ENCODE measurements around the gene MARK1. TPM values are rescaled to one million over a fixed set of nuclear protein-coding genes. Genes with fewer than 3 reads are reported as not detected.

MARK1 gene
- total RNA-seq, 3 donors from 2014 or later = 6.6 to 13.8 (median 9.8) TPM

GRCh38 chr1:220563564-220563963 lies 35.6 kb downstream of the MARK1 start:
- DNase-seq (ENCODE audit: low spot score in 2 of 2) = no peak

GRCh38 chr1:220564216-220564615 lies 36.3 kb downstream of the MARK1 start:
- H3K36me3 ChIP-seq = no peaks in the 10 kb centered on the region
- no peak for DNase-seq (ENCODE audit: low spot score in 2 of 2)
- H3K4me1 ChIP-seq = no peaks in the 10 kb centered on the region
- intact Hi-C loops (cut with DNase I; ENCODE audit: low total_unique reads) = no loop called here
- H3K27ac ChIP-seq = no peak overlapping the region
- no peak overlapping the region for H3K4me3 ChIP-seq
- no peaks in the 10 kb centered on the region for H3K27me3 ChIP-seq
- no peaks in the 10 kb centered on the region for H3K9me3 ChIP-seq
- TF ChIP-seq CTCF (IDR thresholded peaks at IDR 0.05) (no peak), POLR2AphosphoS5 (IDR thresholded peaks at IDR 0.05) (no peak), POLR2A (IDR thresholded peaks at IDR 0.05) (no peak)

More at GRCh38 chr1:220563564-220563963, 35.6 kb downstream of the MARK1 start:
- no peaks in the 10 kb centered on the region for H3K9me3 ChIP-seq
- intact Hi-C loops (cut with DNase I; ENCODE audit: low total_unique reads) = no loop called here
- no peaks in the 10 kb centered on the region for H3K27me3 ChIP-seq
- H3K27ac ChIP-seq = no peak overlapping the region
- no peaks in the 10 kb centered on the region for H3K36me3 ChIP-seq
- TF ChIP-seq POLR2A (IDR thresholded peaks at IDR 0.05) = no peak
- H3K4me1 ChIP-seq = no peaks in the 10 kb centered on the region
- H3K4me3 ChIP-seq = no peak overlapping the region

GRCh38 chr1:220565670-220566069 lies 37.7 kb downstream of the MARK1 start:
- no peaks in the 10 kb centered on the region for H3K36me3 ChIP-seq
- no peaks in the 10 kb centered on the region for H3K27me3 ChIP-seq
- DNase-seq (ENCODE audit: low spot score in 2 of 2) = no peak
- intact Hi-C loops (cut with DNase I; ENCODE audit: low total_unique reads) = no loop called here
- no peak overlapping the region for H3K4me3 ChIP-seq
- H3K4me1 ChIP-seq = no peaks in the 10 kb centered on the region
- no peak overlapping the region for H3K27ac ChIP-seq
- no peaks in the 10 kb centered on the region for H3K9me3 ChIP-seq
- no peak for TF ChIP-seq POLR2A (IDR thresholded peaks at IDR 0.05)
- TF ChIP-seq CTCF (IDR thresholded peaks at IDR 0.05) = no peak
- no peak for TF ChIP-seq POLR2AphosphoS5 (IDR thresholded peaks at IDR 0.05)

- no peak overlapping the region for H3K4me3 ChIP-seq
- no peak for DNase-seq (ENCODE audit: low spot score in 2 of 2)
- TF ChIP-seq POLR2A (IDR thresholded peaks at IDR 0.05) (no peak), POLR2AphosphoS5 (IDR thresholded peaks at IDR 0.05) (no peak), CTCF (IDR thresholded peaks at IDR 0.05) (no peak)
- no peak overlapping the region for H3K27ac ChIP-seq
- H3K4me1 ChIP-seq = no peaks in the 10 kb centered on the region
- no peaks in the 10 kb centered on the region for H3K36me3 ChIP-seq
- no peaks in the 10 kb centered on the region for H3K9me3 ChIP-seq
- intact Hi-C loops (cut with DNase I; ENCODE audit: low total_unique reads) = no loop called here
- H3K27me3 ChIP-seq = no peaks in the 10 kb centered on the region
These were observed 38.9 kb downstream of the MARK1 start for GRCh38 chr1:220566869-220567268.

- Histone ChIP-seq H3K36me3 (no peaks in the 10 kb centered on the region), H3K27ac (no peak overlapping the region), H3K4me1 (no peaks in the 10 kb centered on the region), H3K9me3 (peaks cover 4 to 24% of the 10 kb centered on the region in 2 donors), H3K27me3 (no peaks in the 10 kb centered on the region), H3K4me3 (no peak overlapping the region)
- intact Hi-C loops (cut with DNase I; ENCODE audit: low total_unique reads) = no loop called here
- no peak for DNase-seq (ENCODE audit: low spot score in 2 of 2)
- TF ChIP-seq POLR2AphosphoS5 (IDR thresholded peaks at IDR 0.05) = no peak
- TF ChIP-seq CTCF (IDR thresholded peaks at IDR 0.05) = no peak
- no peak for TF ChIP-seq POLR2A (IDR thresholded peaks at IDR 0.05)
These were observed 44.5 kb downstream of the MARK1 start for GRCh38 chr1:220572416-220572815.

- Histone ChIP-seq H3K4me3 (no peak overlapping the region), H3K27me3 (no peaks in the 10 kb centered on the region), H3K27ac (no peak overlapping the region), H3K36me3 (no peaks in the 10 kb centered on the region), H3K9me3 (peaks cover 4 to 24% of the 10 kb centered on the region in 2 donors), H3K4me1 (no peaks in the 10 kb centered on the region)
- TF ChIP-seq POLR2AphosphoS5 (IDR thresholded peaks at IDR 0.05) = no peak
- no peak for TF ChIP-seq POLR2A (IDR thresholded peaks at IDR 0.05)
- TF ChIP-seq CTCF (IDR thresholded peaks at IDR 0.05) = no peak
- intact Hi-C loops (cut with DNase I; ENCODE audit: low total_unique reads) = no loop called here
- DNase-seq (ENCODE audit: low spot score in 2 of 2) = no peak
These were observed 45.9 kb downstream of the MARK1 start for GRCh38 chr1:220573836-220574235.
